HG02870 (cell line): Measurements from ENCODE around the gene PIK3R1.
"Not testable (repeated sequence)": the region's sequence is repeated elsewhere in the genome, so short reads cannot be mapped to it uniquely, and the experiment has no call there.

Experiments used
- ATAC-seq: cut with Tn5 transposase; IDR thresholded peaks from one replicate; pipeline ENCODE4 v1.9.1; 2021; ENCODE audit warnings: mild to moderate bottlenecking, moderate library complexity; ENCODE audit not compliant: unreplicated experiment

The PIK3R1 gene

GRCh38 chr5:68225188-68225910 is 9.8 kb downstream of the PIK3R1 start:
- no peak for ATAC-seq

GRCh38 chr5:68225911-68226545 is 10.5 kb downstream of the PIK3R1 start:
- ATAC-seq: no peak

- no peak for ATAC-seq
These were observed 11.1 kb downstream of the PIK3R1 start for GRCh38 chr5:68226546-68227073.

- ATAC-seq: peak; percentile 40
These were observed 12.1 kb downstream of the PIK3R1 start for GRCh38 chr5:68227532-68228160.

GRCh38 chr5:68229416-68229815 is 13.9 kb downstream of the PIK3R1 start:
- ATAC-seq: no peak

- ATAC-seq: no peak
These were observed 14.7 kb downstream of the PIK3R1 start for GRCh38 chr5:68230285-68230684.

GRCh38 chr5:68231414-68232076 is 16.0 kb downstream of the PIK3R1 start:
- no peak for ATAC-seq

GRCh38 chr5:68232277-68232676 is 16.7 kb downstream of the PIK3R1 start:
- no peak for ATAC-seq

GRCh38 chr5:68233075-68233474 is 17.5 kb downstream of the PIK3R1 start:
- no peak for ATAC-seq

- ATAC-seq: not testable (repeated sequence)
These were observed 19.7 kb downstream of the PIK3R1 start for GRCh38 chr5:68235229-68235628.

GRCh38 chr5:68237715-68238114 is 22.2 kb downstream of the PIK3R1 start:
- ATAC-seq: no peak

GRCh38 chr5:68239487-68239886 is 23.9 kb downstream of the PIK3R1 start:
- ATAC-seq: peak; percentile 74

GRCh38 chr5:68240202-68240601 is 24.6 kb downstream of the PIK3R1 start:
- ATAC-seq: peak; percentile 50

GRCh38 chr5:68240771-68241170 is 25.2 kb downstream of the PIK3R1 start:
- ATAC-seq: no peak

GRCh38 chr5:68242743-68243142 is 27.2 kb downstream of the PIK3R1 start:
- ATAC-seq: no peak

GRCh38 chr5:68243251-68243650 is 27.7 kb downstream of the PIK3R1 start:
- no peak for ATAC-seq

GRCh38 chr5:68243681-68244080 is 28.1 kb downstream of the PIK3R1 start:
- no peak for ATAC-seq

GRCh38 chr5:68245319-68245718 is 29.8 kb downstream of the PIK3R1 start:
- ATAC-seq: no peak

- no peak for ATAC-seq
These were observed 31.2 kb downstream of the PIK3R1 start for GRCh38 chr5:68246802-68247201.

- ATAC-seq: no peak
These were observed 32.1 kb downstream of the PIK3R1 start for GRCh38 chr5:68247627-68248026.

GRCh38 chr5:68248896-68249295 is 33.3 kb downstream of the PIK3R1 start:
- no peak for ATAC-seq
